Stimulated activated CD4-positive, alpha-beta T cell treated with anti-CD3 and anti-CD28 coated beads, Interleukin-15, amount 100 ng/mL, for 1 hour (primary cell): ENCODE results near the gene CYP26A1.
"Not testable (repeated sequence)": the region's sequence is repeated elsewhere in the genome, so short reads cannot be mapped to it uniquely, and the experiment has no call there.

Experiments
- DNase-seq, 2 donors: peaks; one replicate each; pipeline ENCODE4 v3.0.0-alpha.2; 2020; ENCODE audit warnings: low read depth in 1 of 2, low spot score in 1 of 2

Gene CYP26A1

DNA sequence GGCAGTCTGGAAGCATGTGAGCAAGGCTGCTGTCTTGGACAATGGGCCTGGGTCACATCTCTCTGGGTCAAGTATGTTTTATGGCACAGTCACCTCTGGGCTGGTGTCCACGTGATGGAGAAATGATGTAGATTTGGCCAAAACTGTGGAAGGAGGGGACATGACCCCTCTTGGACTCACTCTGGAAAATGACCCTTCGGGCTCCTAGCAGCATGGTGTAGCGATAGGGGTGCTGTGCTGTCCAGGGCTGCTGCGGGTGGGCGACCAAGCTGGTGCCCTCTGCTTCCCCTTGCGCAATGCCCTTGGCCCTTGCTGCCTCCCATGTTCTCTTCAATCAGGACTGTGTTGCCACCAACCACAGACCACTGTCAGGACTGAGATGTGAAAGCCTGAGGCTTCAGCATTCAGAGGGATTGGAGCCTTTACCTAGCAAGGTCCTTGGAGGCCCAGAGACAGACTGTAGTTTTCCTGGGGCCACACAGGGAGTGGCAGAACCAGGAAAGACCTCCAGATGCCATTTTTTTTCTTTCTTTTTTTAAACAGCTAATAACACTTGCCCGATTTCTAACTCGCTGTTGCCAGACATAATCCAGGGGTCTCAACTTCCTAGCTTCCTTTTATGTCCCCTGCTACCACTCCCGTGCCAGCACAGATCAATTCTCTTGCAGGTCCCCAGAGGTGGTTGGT, 6.1 kb downstream of the CYP26A1 start:
- DNase-seq = no peak

DNA sequence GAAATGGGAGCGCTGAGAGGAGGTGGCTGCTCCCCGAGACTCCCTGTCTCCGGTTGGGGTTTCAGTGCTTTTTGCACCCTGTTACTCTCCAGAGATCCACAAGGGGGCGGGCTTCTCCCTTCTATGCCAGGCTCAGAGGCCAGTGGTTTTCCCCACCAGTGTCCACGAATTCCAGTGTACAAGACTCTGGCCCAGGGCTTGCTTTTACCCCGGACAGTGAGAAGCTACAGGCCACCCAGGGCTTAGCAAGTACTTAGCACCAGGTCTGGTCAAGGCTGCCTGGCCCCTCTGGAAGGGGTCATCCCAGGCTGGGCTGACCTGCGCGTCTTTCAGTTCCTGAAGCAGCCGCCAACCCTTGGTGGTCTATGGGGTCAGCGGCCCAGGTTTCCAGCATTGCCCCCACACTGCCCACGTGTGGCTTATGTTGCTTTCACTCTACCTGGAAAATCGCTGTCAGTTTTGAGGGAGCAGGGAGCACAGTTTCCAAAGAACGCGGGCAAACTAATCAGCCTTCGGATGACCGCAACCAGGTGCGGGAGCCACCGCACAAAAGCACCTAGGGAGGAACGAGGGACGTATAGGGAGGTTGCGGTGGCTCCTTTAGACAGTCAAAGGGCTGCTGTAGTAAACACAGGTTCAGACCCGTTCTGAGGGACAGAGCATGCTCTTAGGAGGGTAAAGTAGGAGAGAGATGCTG, 6.8 kb downstream of the CYP26A1 start:
- peak in 1 of 2 donors; percentile 36 for DNase-seq

DNA sequence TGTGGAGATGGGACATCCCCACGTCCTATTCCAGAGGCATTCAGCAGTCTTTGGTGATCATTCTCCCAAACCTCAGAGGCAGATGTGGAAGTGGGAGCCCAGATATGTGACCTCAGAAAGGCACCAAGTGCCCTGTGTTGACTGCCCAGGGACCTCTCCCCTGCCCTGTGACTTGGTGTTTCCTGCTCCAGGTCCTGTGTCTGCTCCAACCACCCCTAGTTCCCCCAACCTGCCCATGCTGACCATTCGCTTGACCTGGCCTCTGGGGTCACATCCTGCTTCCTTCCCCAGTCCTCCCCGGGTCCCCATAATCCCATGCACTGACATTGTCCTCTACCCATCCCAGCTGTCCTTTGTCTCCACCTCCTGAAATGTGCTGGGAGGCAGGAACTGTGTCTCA, 7.6 kb downstream of the CYP26A1 start:
- no peak for DNase-seq

DNA sequence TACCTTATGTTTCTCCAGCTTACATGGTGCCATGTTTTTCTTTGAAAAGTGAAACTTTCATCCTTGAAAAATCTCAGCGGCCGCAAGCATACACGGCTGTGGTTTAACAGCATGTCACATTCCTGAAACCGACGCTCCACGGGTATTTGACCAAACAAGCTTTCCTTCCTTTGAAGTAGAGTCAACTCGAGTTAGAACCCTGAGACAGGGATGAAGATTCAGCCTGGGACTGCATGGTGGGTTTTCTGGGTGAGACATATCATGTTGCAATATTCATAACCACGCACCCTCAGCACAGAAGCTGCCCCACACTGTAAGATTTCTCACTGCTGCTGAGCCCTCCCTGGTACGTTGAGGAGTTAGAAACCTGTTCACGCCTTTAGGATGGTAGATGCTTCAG, 8.1 kb downstream of the CYP26A1 start:
- no peak for DNase-seq

DNA sequence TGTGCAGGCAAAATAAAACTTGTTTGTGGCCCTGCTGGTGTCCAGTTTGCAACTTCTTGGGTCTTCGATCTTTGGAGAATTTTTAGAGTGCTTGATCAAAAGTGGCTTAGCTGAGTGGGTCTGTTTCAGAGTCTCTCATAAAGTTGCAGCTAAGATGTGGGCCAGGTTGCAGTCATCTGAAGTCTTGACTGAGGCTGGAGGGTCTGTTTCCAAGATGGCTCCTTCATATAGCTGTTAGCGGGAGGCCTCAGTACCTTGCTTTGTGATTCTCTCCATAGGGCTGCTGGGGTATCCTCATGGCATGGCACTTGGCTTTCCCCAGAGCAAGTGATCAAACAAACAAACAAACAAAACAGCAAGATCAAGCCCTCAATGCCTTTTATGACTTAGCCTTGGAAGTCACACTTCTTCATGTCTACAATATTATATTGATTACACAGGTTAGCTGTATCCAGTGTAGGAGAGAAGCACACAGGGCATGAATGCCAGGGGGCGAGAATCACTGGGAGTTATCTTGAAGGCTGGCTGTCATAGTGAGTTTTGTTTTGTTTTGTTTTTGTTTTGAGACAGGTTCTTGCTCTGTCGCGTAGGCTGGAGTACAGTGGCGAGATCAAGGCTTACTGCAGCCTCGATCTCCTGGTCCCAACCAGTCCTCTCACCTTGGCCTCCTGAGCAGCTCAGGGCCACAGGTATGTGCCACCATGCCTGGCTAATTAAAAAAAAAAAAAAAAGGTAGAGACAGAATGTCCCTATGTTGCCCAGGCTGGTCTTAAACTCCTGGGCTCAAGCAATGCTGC, 10.2 kb downstream of the CYP26A1 start:
- DNase-seq = no peak

DNA sequence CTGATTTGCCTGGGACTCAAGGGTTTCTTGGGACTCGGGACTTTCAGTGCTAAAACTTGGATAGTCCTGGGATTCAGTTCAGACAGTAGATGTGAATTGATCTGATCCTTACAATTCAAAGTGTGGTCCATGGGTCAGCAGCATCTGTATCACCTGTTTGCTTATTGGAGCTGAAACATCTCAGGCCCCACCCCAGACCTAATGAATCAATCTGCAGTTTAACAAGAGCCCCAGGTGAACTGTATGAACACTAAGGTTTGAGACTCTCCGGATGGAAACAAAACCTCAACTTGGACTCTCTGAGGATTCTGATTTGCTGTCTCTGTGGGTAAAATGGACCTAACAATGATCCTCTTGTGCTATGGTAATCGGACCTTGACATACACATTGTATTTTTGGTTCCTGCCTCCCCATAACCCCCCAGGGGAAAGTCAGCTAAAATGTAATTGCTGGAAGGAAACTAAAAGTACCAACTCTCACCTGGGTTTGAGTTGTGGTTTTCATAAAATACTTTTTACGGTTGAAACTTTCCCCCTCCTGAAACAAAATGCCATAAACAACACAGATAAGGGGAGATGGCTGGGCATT, 11.7 kb downstream of the CYP26A1 start:
- no peak for DNase-seq

DNA sequence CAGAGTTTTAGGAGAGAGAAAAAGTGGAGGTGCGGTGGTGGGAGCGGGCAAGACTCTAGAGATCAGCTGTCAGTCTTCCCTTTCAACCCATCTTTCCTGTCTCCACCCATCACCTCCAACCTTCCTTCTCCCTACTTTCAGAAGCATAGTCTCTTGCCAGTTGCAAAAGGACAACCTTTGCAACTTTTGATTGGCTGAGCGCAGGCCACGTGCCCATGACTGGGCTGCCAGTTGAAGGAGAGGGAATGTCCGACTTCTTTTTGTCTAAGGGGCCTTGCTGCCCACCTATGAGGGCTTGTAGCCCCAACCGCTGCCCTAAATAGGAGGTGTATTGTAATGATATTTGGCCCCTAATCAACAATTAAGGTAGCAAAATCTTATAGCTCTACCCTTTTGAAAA, 12.6 kb downstream of the CYP26A1 start:
- no peak for DNase-seq

DNA sequence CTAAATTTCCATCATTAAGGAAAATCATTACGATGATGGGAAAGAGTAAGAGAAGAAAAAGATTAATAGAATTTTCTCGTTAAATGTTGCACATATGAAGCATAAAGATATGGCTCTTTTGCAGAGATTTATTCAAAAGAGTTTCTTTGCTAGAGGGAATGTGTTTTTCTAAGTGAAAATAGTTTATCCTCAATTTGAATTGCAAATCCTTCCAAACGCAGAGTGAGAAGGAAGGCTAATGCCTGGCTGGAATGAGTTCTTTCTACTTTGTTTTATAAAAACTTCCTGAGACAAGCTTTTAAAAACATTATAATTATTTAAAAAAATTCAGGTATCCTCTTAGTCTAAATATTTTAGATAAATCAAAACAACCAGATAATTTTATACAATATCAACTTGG, 14.2 kb downstream of the CYP26A1 start:
- no peak for DNase-seq

DNA sequence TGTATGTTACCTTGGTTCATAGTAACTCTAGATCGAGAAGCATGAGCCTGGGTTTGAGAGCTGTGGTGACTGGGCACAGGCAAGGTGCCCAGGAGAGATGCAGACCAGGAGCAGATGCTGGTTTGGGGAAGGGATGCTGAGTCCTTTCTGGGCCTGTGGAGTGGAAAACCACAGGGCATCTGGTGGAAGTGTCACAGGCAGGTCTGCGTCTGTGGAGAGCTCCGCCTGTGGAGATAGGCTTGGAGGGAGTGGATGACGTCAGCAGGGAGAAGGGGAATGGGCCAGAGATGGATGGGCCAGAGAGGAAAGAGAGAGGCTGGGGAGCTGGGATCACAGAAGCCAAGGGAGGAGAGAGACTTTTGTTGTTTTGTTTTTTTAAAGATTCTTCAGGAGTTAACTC, 14.8 kb downstream of the CYP26A1 start:
- DNase-seq = no peak

DNA sequence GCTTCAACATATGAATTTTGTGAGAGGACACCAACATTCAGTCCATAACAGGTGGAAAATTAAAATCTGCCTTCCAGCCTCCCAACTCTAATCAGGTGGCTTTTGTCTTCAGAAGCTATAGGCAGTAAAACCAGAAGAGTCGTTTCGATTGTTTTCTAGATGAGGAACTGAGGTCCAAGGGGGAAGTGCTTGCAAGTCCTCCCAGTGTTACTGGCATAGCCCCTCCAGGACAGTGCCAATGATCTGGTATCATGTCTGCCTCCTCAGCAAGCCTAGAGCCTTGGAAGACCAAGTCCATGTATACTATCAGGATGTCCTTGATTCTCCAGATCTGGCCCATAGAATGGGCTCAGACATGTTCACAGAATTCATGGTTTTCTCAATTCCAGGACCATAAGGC, 16.9 kb downstream of the CYP26A1 start:
- no peak for DNase-seq

DNA sequence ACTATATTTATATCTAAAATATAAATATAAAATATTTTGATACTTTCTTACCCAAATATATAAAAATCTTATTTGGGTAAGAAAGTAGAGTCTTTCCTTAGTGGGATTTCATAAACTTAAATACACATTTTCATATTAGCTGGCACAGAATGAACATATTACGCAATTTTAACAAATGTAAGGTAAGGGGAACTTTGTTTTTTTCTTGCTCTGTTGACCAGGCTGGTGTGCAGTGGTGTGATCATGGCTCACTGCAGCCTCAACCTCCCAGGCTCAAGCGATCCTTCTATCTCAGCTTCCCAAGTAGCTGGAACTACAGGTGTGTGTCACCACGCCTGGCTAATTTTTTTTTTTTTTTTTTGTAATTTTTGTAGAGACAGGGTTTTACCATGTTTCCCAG, 18.3 kb downstream of the CYP26A1 start:
- DNase-seq = no peak

DNA sequence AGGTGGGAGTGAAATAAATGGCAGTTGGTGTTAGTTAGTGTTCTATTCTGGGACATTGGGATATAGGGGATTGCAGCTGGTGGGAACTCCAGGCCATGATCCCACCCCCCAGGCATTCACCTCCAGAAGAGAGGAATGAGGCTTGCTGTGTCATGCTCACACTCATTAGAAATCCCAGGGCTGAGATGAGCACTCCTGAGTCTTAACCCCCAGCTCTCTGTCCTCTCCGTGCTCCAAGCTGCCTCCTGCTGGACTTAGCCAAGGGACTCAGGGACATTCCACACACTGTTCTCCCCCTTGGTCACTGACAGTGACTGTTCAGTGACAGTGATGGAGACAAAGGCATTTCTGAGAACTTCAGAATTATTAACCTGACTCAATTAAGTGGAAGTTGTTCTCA, 21.5 kb downstream of the CYP26A1 start:
- no peak for DNase-seq

DNA sequence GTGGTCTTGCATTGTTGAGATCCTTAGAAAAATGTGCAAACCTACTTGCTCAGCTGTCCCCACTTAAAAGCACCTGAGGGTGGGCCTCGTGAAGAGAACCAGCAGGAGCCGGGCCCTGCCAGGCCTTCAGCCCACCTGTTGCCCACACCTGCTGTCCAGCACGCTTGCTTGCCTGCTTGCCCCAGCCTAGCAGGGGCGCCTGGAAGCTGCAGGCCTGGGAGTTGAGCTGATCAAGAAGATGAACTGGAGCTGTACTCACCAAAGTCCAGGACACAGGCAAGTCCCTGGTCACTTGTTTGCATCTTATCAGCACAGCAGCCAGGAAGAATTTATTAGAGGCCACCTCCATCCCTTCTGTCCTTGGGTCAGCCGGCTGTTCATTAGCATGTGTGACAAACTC, 23.2 kb downstream of the CYP26A1 start:
- no peak for DNase-seq

DNA sequence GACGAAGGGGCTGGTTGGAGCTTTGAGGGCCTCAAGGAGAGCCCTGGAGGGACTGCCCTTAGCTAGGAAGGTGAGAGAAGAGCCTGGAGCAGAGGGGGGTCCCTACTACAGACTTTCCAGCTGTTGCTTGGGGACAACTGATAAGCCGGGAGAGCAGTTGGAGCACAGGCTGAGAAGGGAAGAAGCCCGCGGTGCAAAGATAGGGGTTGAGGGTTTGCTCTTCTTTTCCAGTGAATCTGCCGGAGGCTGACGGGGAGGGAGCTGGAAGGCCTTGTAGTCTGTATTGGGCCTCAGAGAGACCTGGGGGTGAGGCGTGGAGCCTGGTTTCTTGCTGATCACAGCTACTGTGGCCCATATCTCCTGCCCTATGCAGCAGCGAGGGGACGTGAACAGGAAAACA, 23.7 kb downstream of the CYP26A1 start:
- DNase-seq = no peak

DNA sequence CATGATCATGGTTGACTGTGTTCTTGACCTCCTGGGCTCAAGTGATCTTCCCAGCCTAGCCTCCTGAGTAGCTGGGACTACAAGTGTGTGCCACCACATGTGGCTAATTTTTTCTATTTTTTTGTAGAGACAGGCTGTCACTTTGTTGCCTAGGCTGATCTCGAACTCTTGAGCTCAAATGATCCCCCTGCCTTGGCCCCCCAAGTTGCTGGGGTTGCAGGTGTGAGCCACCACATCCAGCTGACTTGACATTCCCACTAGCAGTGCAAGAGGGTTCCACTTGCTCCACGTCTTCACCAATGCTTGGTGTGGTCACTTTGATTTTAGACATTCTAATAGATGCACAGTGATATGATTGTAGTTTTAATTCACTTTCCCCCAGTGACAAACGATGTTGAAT, 25.1 kb downstream of the CYP26A1 start:
- no peak for DNase-seq

DNA sequence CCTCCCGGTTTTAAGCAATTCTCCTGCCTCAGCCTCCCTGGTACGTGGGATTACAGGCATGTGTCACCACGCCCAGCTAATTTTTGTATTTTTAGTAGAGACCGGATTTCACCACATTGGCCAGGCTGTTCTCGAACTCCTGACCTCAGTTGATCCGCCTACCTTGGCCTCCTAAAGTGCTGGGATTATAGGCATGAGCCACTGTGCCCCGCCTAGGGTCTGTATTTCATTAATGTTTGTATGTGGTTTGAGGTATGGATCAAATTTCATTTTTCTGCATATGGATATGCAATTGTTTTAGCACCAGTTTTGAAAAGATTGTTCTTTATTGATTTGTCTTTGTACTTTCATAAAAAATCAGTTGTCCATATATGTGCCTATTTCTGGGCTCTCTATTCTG, 26.0 kb downstream of the CYP26A1 start:
- no peak for DNase-seq

DNA sequence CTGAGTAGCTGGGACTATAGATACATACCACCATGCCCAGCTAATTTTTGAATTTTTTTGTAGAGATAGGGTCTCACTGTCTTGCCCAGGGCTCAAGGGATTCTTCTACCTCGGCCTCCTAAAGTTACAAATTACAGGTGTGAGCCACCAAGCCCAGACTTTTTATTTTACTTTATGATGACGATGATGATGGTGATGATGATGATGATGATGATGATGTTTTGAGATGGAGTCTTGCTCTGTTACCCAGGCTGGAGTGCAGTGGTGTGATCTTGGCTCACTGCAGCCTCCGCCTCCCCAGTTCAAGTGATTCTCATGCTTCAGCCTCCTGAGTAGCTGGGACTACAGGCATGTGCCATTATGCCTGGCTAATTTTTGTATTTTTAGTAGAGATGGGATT, 27.5 kb downstream of the CYP26A1 start:
- not testable (repeated sequence) for DNase-seq

DNA sequence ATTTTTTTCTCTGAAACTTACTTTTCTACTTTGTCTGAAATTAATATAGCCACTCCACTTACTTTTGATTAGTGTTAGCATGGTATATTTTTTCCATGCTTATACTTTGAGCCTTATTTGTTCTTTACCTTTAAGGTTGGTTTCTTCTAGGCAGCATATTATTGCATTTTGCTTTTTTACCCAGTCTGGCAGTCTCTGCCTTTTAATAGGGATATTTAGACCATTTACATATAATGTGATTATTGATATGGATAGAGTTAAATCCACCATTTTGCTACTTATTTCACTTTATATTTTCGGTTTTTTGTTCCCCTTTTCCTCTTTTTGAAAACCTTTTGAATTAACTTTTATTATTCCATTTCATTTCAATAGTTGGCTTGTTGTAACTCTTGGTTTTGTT, 30.3 kb downstream of the CYP26A1 start:
- no peak for DNase-seq

DNA sequence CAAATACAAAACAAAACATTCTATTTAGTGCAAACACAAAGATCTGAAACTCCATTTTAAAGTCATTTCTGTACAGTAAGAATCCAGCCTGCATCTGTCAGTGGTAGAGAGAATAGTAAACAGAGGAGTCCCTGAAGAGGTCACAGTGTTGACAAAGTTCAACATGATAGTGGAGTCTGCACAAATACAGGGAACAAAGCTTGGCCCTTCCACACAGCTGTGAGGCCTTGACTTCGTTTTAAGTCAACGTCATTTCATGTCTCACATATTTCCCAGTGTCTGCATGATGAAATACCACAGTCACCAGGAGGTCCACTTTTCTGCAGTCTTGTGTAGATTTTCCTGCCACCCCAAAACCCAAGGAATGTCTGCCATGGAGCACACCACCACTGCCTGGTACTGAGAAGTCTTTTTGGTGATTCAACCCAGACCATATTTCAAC, 33.0 kb downstream of the CYP26A1 start:
- no peak for DNase-seq

DNA sequence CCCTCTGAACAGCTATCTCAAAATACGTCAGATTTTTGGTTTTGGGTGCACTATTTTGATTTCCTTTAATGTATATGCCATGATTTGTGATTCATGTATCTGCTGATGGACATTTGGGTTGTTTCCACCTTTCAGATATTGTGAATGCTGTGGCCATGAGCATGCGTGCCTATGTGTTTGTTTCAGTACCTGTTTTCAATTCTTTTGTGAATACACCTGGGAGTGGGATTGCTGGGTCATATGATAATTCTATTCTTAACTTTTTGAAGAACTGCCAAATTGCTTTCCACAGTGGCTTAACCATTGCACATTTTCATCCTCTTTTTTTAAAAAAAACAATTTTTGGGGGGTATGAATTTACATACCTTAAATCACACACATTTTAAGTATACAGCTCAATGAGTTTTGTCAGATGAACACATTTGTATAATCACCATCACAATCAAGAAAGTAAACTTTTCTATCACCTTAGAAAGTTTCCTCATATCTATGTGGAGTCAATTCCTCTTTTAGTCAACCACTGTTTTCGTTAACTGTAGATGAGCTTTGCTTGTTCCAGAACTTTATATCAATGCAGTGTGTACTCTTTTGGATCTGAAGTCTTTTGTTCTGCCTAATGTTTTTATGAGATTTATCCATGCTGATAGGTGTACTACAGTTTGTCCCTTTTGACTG, 36.9 kb downstream of the CYP26A1 start:
- DNase-seq = no peak

DNA sequence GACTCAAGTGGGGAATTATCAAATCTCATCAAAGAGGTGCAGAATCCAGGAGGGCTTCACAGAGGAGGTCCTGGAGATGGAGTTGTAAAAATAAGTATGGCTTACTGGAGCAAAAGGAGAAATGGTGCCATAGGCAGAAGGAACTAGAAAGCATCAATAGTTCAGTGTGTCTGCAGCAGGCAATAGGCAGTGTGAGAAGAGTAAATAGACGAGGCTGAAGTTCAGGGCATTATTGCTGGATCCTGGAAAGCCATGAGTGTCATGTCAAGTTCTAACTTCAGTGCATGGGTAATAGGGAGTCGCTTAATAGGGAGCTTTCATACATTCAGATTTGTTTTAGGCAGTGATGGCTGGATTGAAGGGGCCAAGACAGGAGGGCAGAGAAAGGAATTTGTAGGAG, 39.3 kb downstream of the CYP26A1 start:
- DNase-seq = no peak
